K562 (cell line): ENCODE data around the gene CAPZA1. TPM values are rescaled to one million over a fixed set of nuclear protein-coding genes. Genes with fewer than 3 reads are reported as not detected.

Experiments used
- ATAC-seq: fragments of 200-7000 bp; cut with Tn5 transposase; 3 replicates; pipeline ENCODE4 v1.9.1; 2020; ENCODE audit warnings: moderate library complexity
- BruUV-seq: library from RNA; stranded (reverse); fragments of 400-500 nt; replicated peaks from 2 replicates; lab custom pipeline; 2021; lab: Mats Ljungman, UMichigan
- CTCF ChIA-PET: fragments of 300-600 bp; formaldehyde crosslinking; extraction: SDS; loops from one replicate; lab custom pipeline; 2021; ENCODE audit warnings: low intra/inter-chr PET ratio; lab: Yijun Ruan, JAX
- POLR2A ChIA-PET: fragments of 300-600, 350-650 bp; sonication (Branson Sonifier 250); formaldehyde crosslinking; extraction: SDS; loops from one replicate; lab custom pipeline; 2021; ENCODE audit warnings: antibody characterized with exemption, inconsistent platforms; lab: Yijun Ruan, JAX
- DNase-seq, 4 experiments: peaks; one replicate each; pipeline versions ENCODE4 v3.0.0 to v3.0.0-alpha.2; 2011 to 2018; ENCODE audit warnings: low spot score in 3 of 4, mixed read lengths in 3 of 4; ENCODE audit errors: extremely low read depth in 1 of 4
- FAIRE-seq: peaks from 2 replicates; lab custom pipeline; 2011; peaks lifted over from hg19 to GRCh38; lab: Jason Lieb, UNC
- H2AFZ ChIP-seq: 2 replicates; pipeline ENCODE4 v1.6.0; 2011; ENCODE audit warnings: low read depth, low read length, control low read depth, inconsistent platforms
- H3K27ac ChIP-seq: fragments of 200-600 bp; 3 replicates; pipeline ENCODE4 v1.8.0; 2011; ENCODE audit warnings: low read depth, mild to moderate bottlenecking, control low read depth, inconsistent platforms, low read length, moderate library complexity, mixed read lengths; ENCODE audit errors: extremely low read depth
- H3K27me3 ChIP-seq, 2 experiments: fragments of 300-600 bp in 1 of 2; 2 replicates in 1 of 2; 3 replicates in 1 of 2; pipeline versions ENCODE4 v1.6.0 to v1.8.0; 2011; ENCODE audit warnings: inconsistent platforms in 2 of 2, low read length in 2 of 2, mild to moderate bottlenecking in 1 of 2, mixed read lengths in 1 of 2, moderate library complexity in 1 of 2; ENCODE audit not compliant: control insufficient read depth in 2 of 2, insufficient read depth in 2 of 2
- H3K36me3 ChIP-seq: fragments of 300-600 bp; 3 replicates; pipeline ENCODE4 v1.8.0; 2011; ENCODE audit warnings: mild to moderate bottlenecking, low read length, inconsistent platforms; ENCODE audit not compliant: control insufficient read depth, insufficient read depth
- H3K4me1 ChIP-seq, 2 experiments: fragments of 200-600 bp in 1 of 2; replicated peaks in 1 of 2; 2 replicates in 1 of 2; 3 replicates in 1 of 2; pipeline versions ENCODE4 v1.5.1 to v1.8.0; 2011; ENCODE audit warnings: inconsistent platforms in 2 of 2, low read length in 2 of 2, mild to moderate bottlenecking in 1 of 2, mixed read lengths in 1 of 2, moderate library complexity in 1 of 2; ENCODE audit not compliant: control insufficient read depth in 2 of 2, insufficient read depth in 2 of 2
- H3K4me2 ChIP-seq: 2 replicates; pipeline ENCODE4 v1.6.1; 2011; ENCODE audit warnings: low read length, control low read depth, inconsistent platforms, mixed read lengths; ENCODE audit not compliant: insufficient read depth
- H3K4me3 ChIP-seq: fragments of 200-600 bp; sonication (generic), shearing (Covaris generic); 2 replicates; pipeline ENCODE4 v1.5.1; 2016; ENCODE audit warnings: control low read depth, inconsistent platforms
- H3K79me2 ChIP-seq: fragments of 200-600 bp; 3 replicates; pipeline ENCODE4 v1.8.0; 2011; ENCODE audit warnings: low read length, inconsistent platforms; ENCODE audit not compliant: control insufficient read depth, insufficient read depth
- H3K9ac ChIP-seq, 2 experiments: 2 replicates each; pipeline versions ENCODE4 v1.6.0 to v1.6.1; 2011; ENCODE audit warnings: low read depth in 2 of 2, low read length in 2 of 2, control low read depth in 1 of 2, inconsistent platforms in 1 of 2, mild to moderate bottlenecking in 1 of 2, mixed read lengths in 1 of 2; ENCODE audit not compliant: insufficient read depth in 1 of 2
- H3K9me1 ChIP-seq: one replicate; pipeline ENCODE4 v1.6.0; 2011; ENCODE audit warnings: inconsistent platforms, mild to moderate bottlenecking, low read length, moderate library complexity; ENCODE audit not compliant: control insufficient read depth, insufficient read depth
- H3K9me3 ChIP-seq: replicated peaks from 2 replicates; pipeline ENCODE4 v1.5.1; 2011; ENCODE audit warnings: low read depth, low read length, inconsistent platforms; ENCODE audit not compliant: control insufficient read depth, insufficient read depth
- H4K20me1 ChIP-seq: replicated peaks from 2 replicates; pipeline ENCODE4 v1.6.1; 2011; ENCODE audit warnings: low read length, inconsistent platforms, mixed read lengths; ENCODE audit not compliant: control insufficient read depth, insufficient read depth
- CCNT2 ChIP-seq: IDR thresholded peaks from 2 replicates; pipeline ENCODE4 v1.6.1; 2011; ENCODE audit warnings: borderline replicate concordance, low read depth, mild to moderate bottlenecking, moderate library complexity, mixed read lengths, low read length; ENCODE audit not compliant: insufficient read length; ENCODE audit errors: extremely low read depth
- E4F1 ChIP-seq: fragments of 250-450 bp; sonication (Bioruptor Pico); IDR thresholded peaks from 2 replicates; pipeline ENCODE4 v1.5.0; 2021; ENCODE audit warnings: mild to moderate bottlenecking, borderline replicate concordance
- MAZ ChIP-seq, 2 experiments: fragments of 450-650 bp in 1 of 2; sonication (generic) in 1 of 2; formaldehyde crosslinking; IDR thresholded peaks in 1 of 2; conservative IDR thresholded peaks in 1 of 2; 2 replicates each; pipeline versions ENCODE4 v1.4.0 to v1.5.0; 2020; ENCODE audit warnings: mild to moderate bottlenecking in 1 of 2, missing genetic modification reagents in 1 of 2
- ZFP1 ChIP-seq: fragments of 450-650 bp; formaldehyde crosslinking; IDR thresholded peaks from 2 replicates; pipeline ENCODE4 v1.4.0; 2020; ENCODE audit warnings: mild to moderate bottlenecking, mixed read lengths
- ZNF274 ChIP-seq: IDR thresholded peaks from 2 replicates; pipeline ENCODE4 v1.6.1; 2011; ENCODE audit warnings: low read depth, mild to moderate bottlenecking, low read length, moderate library complexity, borderline replicate concordance
- WGBS: fragments of 100-300 bp; shearing (Covaris generic); methylation state at CpG from one replicate; pipeline ENCODE4 v1.1.6; 2016; ENCODE audit warnings: low coverage, mixed read lengths; ENCODE audit not compliant: insufficient coverage; ENCODE audit errors: missing lambda C conversion rate; 5-methylcytosine and 5-hydroxymethylcytosine counted together
- in situ Hi-C: fragments of 300-500 bp; cut with MboI; formaldehyde crosslinking; loops from 4 replicates; pipeline ENCODE4 v1.15.0; 2018; ENCODE audit warnings: inconsistent platforms, mixed read lengths
- intact Hi-C: fragments of 100-400 bp; cut with micrococcal nuclease; formaldehyde crosslinking; loops from 2 replicates; pipeline ENCODE4 v1.14.2; 2022
- polyA plus RNA-seq, 8 experiments: library from polyadenylated mRNA; depleted of rRNA in 4 of 8; stranded (reverse) in 5 of 8; unstranded in 3 of 8; fragments of >200 nt; fragmentation: Nextera tagmentation in 2 of 8; fragmentation: Illumina TruSeq in 1 of 8; extraction: Ambion mirVana in 2 of 8; extraction: Trizol in 1 of 8; gene quantifications; 2 replicates each; pipeline versions ENCODE4 v1.2.1 to v1.2.3, GENCODE V29; 2011 to 2014; ENCODE audit warnings: inconsistent platforms in 1 of 8, missing spikeins in 1 of 8
- total RNA-seq, 7 experiments: library from RNA; depleted of rRNA in 6 of 7; stranded (reverse); fragments of >200 nt in 6 of 7; fragmentation: Illumina TruSeq in 2 of 7; extraction: Trizol in 2 of 7; gene quantifications; 2 replicates each; pipeline versions ENCODE4 v1.2.1 to v1.2.3, GENCODE V29; 2011 to 2021; ENCODE audit warnings: low replicate concordance in 1 of 7

The CAPZA1 gene
- total and polyA plus RNA-seq, 9 of the 15 experiments (the other 6 are each of a cell fraction or from before 2014, with no cell fraction given): 237 to 1,020 (median 306) TPM

GRCh38 chr1:112702067-112702395 is 82.4 kb downstream of the CAPZA1 start:
- no peak overlapping the region for H3K4me3 ChIP-seq
- POLR2A ChIA-PET: interaction anchor here (0.9 to 4.6 kb wide), 5 partner anchors 9 to 83 kb away, joined by 4 to 42 read pairs (median 4); partner anchors contain the start of genes MOV10, PPM1J and ST7L
- H4K20me1 ChIP-seq: no peaks in the 10 kb centered on the region
- peaks cover 83 to 85% of the 10 kb centered on the region in 2 experiments for H3K4me1 ChIP-seq
- intact Hi-C loops (loop anchor here (10.0 kb wide), 1 partner anchor 237 kb away; no protein-coding TSS in a partner anchor), in situ Hi-C loops (no loop called here)
- DNase-seq: no peak
- TF ChIP-seq ZFP1 (CRISPR knock-in tag): 0 out of 2 replicates have a peak, but pooled peaks have one; percentile 20
- TF ChIP-seq MAZ (CRISPR knock-in tag; conservative IDR thresholded peaks at IDR 0.05 in 1 of 2, IDR thresholded peaks at IDR 0.05 in 1 of 2): no peak
- TF ChIP-seq E4F1 (CRISPR knock-in tag): no peak
- TF ChIP-seq CCNT2: no peak
- TF ChIP-seq ZNF274: no peak
- FAIRE-seq: no peak
- H3K27me3 ChIP-seq: no peaks in the 10 kb centered on the region
- H3K36me3 ChIP-seq: peaks cover 68% of the 10 kb centered on the region
- H3K79me2 ChIP-seq: peaks cover 72% of the 10 kb centered on the region
- H3K27ac ChIP-seq: peak overlapping the region; percentile 97
- H3K9me1 ChIP-seq: no peaks in the 10 kb centered on the region
- CTCF ChIA-PET: no interaction called here
- 0 out of 2 replicates have a peak overlapping the region, but pooled peaks have one; percentile 2 for H3K4me2 ChIP-seq
- ATAC-seq: no peak
- H2AFZ ChIP-seq: no peak overlapping the region
- WGBS: 73% methylated on average over 3 of the region's 3 CpGs
- H3K9me3 ChIP-seq: no peaks in the 10 kb centered on the region
- peak overlapping the region in 1 of 2 experiments; percentile 82; a peak in 3 of 4 replicates for H3K9ac ChIP-seq
- no TSS peak for BruUV-seq
